Measurements from ENCODE around the gene UGT2B7. TPM values are rescaled to one million over a fixed set of nuclear protein-coding genes. Genes with fewer than 3 reads are reported as not detected.

UGT2B7 gene
- total and polyA plus RNA-seq, 2 experiments from 2014 or later = not detected

GRCh38 chr4:69075061-69075792, 21.0 kb upstream of the UGT2B7 start:
- Mint-ChIP-seq H3K36me3 (ENCODE audit: low read depth) (no peaks in the 10 kb centered on the region; the same call in 2 of the 3 replicates), H3K4me1 (peaks cover 4% of the 10 kb centered on the region; the same call in 1 of the 3 replicates)

More at GRCh38 chr4:69075061-69075792, 21.0 kb upstream of the UGT2B7 start:
- Histone ChIP-seq H3K79me2 (replicated peaks; ENCODE audit: insufficient read depth) (no peaks in the 10 kb centered on the region), H3K36me3 (ENCODE audit: insufficient read depth) (no peaks in the 10 kb centered on the region), H2AFZ (no peak overlapping the region), H3K27me3 (ENCODE audit: insufficient read depth) (no peaks in the 10 kb centered on the region), H3K4me1 (ENCODE audit: insufficient read depth) (no peaks in the 10 kb centered on the region), H3F3A (replicated peaks; ENCODE audit: low read depth) (no peaks in the 10 kb centered on the region), H3K4me3 (no peak overlapping the region), H4K20me1 (replicated peaks; ENCODE audit: insufficient read depth) (no peaks in the 10 kb centered on the region), H3K4me2 (no peak overlapping the region), H3K9me2 (ENCODE audit: insufficient read depth) (peaks cover 6% of the 10 kb centered on the region; the same call in 1 of the 2 replicates), H3K27ac (ENCODE audit: low read depth) (no peak overlapping the region)
- DNase-seq (ENCODE audit: low spot score) (no peak), ATAC-seq (no peak)
- Mint-ChIP-seq H3K4me3 (no peak overlapping the region), H3K27me3 (ENCODE audit: insufficient read depth, low read depth, poor library complexity) (peaks cover 4% of the 10 kb centered on the region), H3K9me3 (peaks cover 9% of the 10 kb centered on the region; the same call in 2 of the 3 replicates), H3K27ac (no peak overlapping the region)
- no peak for TF ChIP-seq ZNF462 (CRISPR knock-in tag; IDR thresholded peaks at IDR 0.05)
- no peak for TF ChIP-seq EZH2 (IDR thresholded peaks at IDR 0.05; ENCODE audit: low read depth, unreplicated experiment)
- no peak for TF ChIP-seq JUNB (IDR thresholded peaks at IDR 0.05; ENCODE audit: unreplicated experiment)
- no peak for TF ChIP-seq NANOG (IDR thresholded peaks at IDR 0.05; ENCODE audit: borderline replicate concordance)
- TF ChIP-seq STAT1 (IDR thresholded peaks at IDR 0.05; ENCODE audit: unreplicated experiment) = no peak
- no peak for TF ChIP-seq ZNF114 (CRISPR knock-in tag; IDR thresholded peaks at IDR 0.05)
- no peak for TF ChIP-seq CREB1 (CRISPR knock-in tag; IDR thresholded peaks at IDR 0.05; ENCODE audit: low read depth)

Measured in GM23338 (cell line).